Stimulated activated CD4-positive, alpha-beta T cell treated with anti-CD3 and anti-CD28 coated beads, Interleukin-1b, Interleukin-23, amount 100 ng/mL, for 24 hours (primary cell): ENCODE measurements around the gene CLN3.
"Not testable (repeated sequence)": the region's sequence is repeated elsewhere in the genome, so short reads cannot be mapped to it uniquely, and the experiment has no call there.

ENCODE experiments used
- DNase-seq, 4 experiments: peaks; one replicate each; pipeline ENCODE4 v3.0.0-alpha.2; 2020; ENCODE audit warnings: low read depth in 4 of 4, low spot score in 1 of 4

CLN3 gene

GRCh38 chr16:28491970-28492474 is at the start of gene CLN3:
CLN3 (minus strand) TSS chr16:28492074; CDS start chr16:28491759, 315 bp downstream.
- DNase-seq, result peak; percentile 52 to 77 (median 70)

GRCh38 chr16:28540346-28540745 is 48.5 kb upstream of the CLN3 start:
- no peak for DNase-seq

DNA sequence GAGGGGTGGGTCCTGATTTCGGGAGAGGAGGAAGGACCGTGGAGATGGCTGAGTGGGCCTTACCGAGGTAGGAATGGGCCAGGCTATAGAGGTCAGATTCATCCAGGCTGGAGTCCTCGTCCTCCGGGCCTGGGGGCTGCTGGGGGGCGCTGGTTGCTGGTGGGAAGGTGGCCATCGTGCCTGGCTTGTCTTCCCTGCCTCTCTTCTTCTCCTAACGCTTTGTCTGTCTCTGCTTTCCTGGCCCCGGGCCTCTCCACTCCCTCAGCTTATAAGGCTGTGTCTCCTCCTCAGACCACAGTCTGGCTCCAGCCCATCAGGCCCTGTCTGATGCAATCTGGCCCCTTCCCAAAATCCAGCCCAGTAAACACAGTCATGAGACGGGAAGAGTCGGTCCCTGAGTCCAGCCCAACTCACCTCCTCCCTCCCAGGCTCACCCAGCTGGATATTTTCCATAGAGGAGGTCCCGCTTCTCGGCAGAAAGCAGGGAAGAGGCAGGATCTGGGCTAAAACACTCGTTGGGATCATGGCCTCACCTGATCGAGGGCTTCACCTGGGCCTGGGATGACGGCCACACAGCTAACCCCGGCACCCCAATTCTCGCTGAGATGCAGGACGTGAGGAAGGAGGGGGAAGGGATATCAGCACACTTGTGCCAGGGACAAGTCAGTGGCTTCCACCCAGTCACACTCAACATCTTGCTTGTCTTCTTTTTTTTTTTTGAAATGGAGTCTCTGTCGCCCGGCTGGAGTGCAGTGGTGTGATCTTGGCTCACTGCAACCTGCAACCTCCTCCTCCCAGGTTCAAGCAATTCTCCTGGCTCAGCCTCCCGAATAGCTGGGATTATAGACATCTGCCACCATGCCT is 47.1 kb upstream of the CLN3 start, which contains the start of gene NUPR1:
NUPR1 (minus strand) TSS at position 242 of the 864 bp plus-strand sequence; CDS start at position 175, 67 bp downstream.
- no peak for DNase-seq

DNA sequence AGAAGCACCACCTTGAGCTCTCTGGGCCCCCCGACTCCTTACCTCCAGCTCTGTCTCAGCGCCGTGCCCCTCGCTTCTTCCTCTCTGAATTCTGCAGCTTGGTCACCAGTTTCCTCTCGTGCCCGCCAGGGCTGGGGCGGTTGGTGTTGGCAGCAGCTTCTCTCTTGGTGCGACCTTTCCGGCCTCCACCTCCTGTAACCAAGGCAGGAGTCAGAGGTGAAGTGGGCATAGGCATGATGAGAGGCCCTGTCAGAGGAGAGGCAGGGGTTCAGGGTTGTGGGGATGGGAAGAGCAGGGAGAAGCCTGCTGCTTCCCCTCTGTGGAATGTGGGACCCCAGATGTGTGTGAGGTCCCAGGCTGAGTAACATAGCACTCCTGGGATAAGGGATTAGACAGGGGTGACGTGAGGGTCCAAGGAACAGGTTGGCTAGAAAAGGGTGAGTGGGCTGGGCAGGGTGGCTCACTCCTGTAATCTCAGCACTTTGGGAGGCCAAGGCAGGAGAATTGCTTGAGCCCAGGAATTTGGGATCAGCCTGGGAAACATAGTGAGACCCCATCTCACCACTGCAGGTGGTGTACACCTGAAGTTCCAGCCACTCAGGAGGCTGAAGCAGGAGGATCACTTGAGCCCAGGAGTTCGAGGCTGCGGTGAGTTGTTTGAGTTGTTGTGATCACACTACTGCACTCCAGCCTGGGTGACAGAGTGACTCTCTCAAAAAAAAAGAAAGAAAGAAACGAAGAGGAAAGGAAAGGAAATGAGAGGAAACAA is 46.3 kb upstream of the CLN3 start:
- DNase-seq, result no peak

GRCh38 chr16:28537076-28537475 is 45.2 kb upstream of the CLN3 start:
- DNase-seq, result no peak

- no peak for DNase-seq
Measured at GRCh38 chr16:28534542-28535373, 42.9 kb upstream of the CLN3 start.

- no peak for DNase-seq
Measured at GRCh38 chr16:28532940-28533647, 41.2 kb upstream of the CLN3 start.

DNA sequence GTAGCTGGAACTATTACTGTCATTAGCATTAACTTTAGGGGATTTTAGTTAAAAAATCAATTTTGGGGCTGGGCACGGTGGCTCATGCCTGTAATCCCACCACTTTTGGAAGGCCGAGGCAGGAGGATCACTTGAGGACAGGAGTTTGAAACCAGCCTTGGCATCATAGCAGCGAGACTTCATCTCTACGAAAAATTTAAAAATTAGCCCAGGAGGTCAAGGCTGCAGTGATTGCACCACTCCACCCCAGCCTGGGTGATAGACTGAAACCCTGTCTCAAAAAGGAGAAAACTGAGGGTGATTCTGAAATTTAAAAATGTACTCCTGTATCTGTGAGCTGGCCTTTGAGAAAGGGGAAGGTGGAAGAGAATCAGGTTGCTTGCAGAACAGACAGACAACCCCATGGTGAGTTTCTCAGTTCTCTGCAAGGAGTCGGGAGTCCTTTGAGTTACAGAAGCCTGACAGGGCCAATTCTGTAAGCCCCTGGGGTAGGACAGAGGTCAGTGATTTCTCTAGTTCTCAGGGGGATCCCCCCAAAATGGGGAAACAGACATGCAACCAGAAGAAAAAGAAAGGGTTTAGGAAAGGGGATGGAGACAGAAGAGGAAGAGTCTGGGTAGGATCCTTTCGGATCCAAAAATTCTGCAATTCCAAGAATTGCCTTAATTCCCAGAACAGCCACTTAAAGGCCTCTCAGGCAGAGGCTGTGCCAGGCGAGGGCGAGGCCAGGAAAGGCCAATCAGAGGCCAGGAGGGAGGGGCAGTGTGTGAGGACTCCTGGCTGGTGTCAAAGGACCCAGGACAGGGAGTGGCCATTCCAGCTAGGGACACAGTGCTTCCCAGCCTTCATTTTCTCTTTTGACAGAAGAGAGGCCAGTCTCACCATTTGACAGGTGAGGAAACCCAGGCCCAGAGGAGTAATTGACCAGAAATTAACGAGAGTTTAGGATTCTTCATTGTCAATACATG is 40.2 kb upstream of the CLN3 start:
- no peak for DNase-seq

DNA sequence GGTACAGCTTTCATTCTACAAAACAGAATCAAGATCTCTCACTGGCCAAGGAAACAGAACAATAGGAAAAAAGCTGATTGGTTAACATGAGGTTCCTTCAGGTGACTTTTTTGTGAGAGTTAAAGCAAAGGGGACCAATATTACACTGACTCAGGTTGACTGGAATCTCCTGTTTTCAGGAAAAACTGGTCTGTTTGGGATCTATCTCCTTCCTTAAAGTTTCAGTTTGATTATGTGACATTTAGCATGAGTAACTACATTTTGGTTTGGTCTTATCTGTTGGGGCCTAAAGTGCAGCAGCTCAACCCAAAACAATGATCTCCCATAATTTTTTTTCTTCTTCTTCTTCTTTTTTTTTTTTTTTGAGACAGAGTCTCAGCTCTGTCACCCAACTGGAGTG is 37.2 kb upstream of the CLN3 start:
- no peak for DNase-seq

GRCh38 chr16:28528463-28528867 is 36.6 kb upstream of the CLN3 start:
- no peak for DNase-seq

DNA sequence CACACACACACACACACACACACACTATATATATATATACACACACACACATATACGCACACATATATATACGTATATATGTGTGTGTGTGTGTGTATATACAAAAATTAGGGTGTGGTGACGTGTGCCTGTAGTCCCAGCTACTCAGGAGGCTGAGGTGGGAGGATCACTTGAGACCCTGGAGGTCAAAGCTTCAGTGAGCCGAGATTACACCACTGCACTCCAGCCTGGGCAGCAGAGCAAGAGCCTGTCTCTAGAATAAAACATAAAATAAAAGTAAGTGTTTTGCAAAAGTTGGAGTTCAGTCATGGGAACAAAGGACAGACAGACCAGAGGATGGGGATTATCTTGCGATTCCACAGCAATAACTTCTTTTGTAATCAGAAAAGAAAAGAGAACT is 36.1 kb upstream of the CLN3 start:
- DNase-seq, result no peak

- DNase-seq, result not testable (repeated sequence)
Measured at GRCh38 chr16:28527100-28527785, 35.4 kb upstream of the CLN3 start.

DNA sequence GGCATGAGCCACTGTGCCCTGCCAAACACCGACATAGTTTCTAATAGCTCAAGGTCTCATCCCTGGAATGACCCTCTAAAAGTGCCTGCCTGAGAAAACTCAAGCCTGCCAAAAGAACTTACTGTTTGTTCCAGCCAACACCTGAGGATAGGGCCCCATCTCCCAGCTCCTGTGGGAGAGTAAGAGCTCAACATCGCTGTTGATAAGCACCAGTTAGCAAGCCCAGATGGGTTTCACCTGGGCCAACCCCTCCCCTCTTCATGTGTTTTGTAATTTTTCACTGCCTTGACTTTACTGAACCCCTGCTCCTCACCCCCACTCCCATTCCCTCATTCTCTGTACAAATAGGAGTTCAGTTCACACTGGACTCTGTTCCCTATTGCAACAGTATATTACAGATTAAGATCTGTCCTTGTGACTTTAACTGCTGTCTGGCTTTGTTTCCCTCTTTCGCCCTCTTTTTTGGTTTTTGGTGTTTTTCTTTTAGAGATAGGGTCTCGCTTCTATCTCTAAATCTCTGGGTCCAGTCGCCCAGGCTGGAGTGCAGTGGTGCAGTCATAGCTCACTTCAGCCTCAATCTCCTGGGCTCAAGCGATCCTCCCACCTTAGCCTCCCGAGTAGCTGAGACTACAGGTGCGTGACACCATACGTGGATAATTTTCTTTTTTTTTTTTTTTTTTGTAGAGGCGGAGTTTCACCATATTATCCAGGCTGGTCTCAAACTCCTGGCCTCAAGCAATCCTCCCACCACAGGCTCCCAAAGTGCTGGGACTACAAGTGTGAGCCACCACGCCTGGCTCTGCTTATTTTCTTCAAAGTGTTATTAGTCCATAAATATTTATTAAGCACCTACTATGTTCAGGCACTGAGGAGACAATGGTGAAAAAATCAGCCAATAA is 34.6 kb upstream of the CLN3 start:
- DNase-seq, result no peak

- no peak for DNase-seq
Measured at GRCh38 chr16:28524681-28525171, 32.9 kb upstream of the CLN3 start.

- DNase-seq, result no peak
Measured at GRCh38 chr16:28522792-28523191, 30.9 kb upstream of the CLN3 start.

DNA sequence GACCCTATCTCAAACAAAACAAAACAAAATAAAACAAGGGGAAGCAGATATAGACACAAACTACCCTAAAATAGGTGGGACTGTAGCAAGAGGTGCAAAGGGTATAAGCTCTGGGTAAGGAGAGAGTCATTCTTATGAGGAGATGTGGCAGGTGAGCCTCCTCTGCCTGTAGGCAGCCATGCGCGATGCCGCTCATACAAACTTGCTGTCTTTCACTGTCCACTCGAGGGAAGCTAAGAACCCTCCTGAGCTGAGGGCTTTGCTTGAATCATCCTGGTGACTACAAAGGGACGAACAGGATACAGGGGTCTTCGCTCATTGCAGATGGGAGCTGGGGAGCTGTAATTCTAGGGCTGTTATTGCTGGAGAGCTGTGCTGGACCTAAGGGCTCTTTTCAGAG is 29.6 kb upstream of the CLN3 start:
- DNase-seq, result no peak

DNA sequence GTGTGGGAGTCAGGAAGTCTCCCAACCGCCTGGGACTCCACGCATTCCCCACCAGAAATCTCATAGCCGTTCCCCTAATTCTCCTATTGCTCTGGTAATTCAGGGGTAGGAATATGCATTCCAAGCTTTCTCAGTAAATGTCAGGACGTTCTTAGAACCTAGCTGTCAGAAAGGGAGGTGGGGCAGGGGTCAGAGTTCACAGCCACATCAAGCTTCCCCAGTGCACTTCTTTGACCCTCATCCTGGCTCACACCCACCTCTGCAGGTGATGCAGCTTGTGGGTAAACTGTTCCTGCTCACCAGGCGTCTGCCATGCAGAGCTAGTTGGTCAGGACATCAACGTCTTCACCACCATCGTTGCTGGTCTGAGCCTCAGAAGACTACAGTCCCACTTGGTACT is 28.8 kb upstream of the CLN3 start:
- DNase-seq, result no peak

- no peak for DNase-seq
Measured at GRCh38 chr16:28514246-28514645, 22.4 kb upstream of the CLN3 start.
